KOPT-K1 (cell line): ENCODE measurements around the gene DDX55.

Source experiments
- H3K27ac ChIP-seq: fragments of 200-600 bp; sonication (generic); 2 replicates; pipeline ENCODE4 v1.5.1; 2016; ENCODE audit warnings: antibody characterized with exemption, mild to moderate bottlenecking, low read depth, low read length; ENCODE audit not compliant: poor library complexity, severe bottlenecking
- H3K36me3 ChIP-seq: fragments of 200-600 bp; sonication (generic); 2 replicates; pipeline ENCODE4 v1.5.1; 2017; ENCODE audit warnings: antibody characterized with exemption, mild to moderate bottlenecking, low read length, moderate library complexity; ENCODE audit not compliant: insufficient read depth
- H3K9me3 ChIP-seq: fragments of 200-600 bp; sonication (generic); 2 replicates; pipeline ENCODE4 v1.5.1; 2017; ENCODE audit warnings: antibody characterized with exemption, low read length, mild to moderate bottlenecking; ENCODE audit not compliant: insufficient read depth, poor library complexity, severe bottlenecking

Gene DDX55

DNA sequence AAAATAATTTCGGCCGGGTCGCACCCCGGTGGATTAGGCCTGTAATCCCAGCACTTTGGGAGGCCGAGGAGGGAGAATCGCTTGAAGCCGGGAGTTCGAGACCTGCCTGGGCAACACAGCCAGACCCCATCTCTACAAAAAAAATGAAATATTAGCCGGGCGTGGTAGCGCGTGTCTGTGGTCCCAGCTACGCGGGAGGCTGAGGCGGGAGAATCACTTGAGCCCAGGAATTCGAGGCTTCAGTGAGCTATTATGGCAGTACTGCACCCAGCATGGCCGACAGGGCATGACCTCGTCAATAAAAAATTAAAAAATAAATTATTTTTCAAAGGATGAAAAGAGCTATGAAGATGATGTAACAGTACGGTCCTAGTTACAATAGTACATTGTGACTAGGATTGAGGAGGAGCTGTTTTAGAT is 32.3 kb downstream of the DDX55 start:
- Histone ChIP-seq H3K9me3 (no peaks in the 10 kb centered on the region), H3K36me3 (peaks cover 32% of the 10 kb centered on the region), H3K27ac (peak overlapping the region; percentile 80)

DNA sequence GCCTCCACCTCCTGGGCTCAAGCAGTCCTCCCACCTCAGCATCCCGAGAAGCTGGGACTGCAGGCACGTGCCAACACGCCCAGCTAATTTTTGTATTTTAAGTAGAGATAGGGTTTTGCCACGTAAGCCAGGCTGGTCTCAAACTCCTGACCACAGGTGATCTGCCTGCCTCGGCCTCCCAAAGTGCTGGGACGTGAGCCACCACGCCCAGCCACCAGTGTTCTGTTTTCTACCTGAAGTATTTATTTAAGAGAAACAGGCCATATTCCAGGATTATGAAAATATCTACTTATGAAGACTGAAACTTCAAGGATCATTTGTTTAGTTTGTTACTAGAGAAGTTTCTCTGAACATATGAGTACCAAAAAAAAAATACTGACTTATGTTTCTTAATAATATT is 42.0 kb downstream of the DDX55 start:
- Histone ChIP-seq H3K27ac (no peak overlapping the region), H3K36me3 (peaks cover 89% of the 10 kb centered on the region), H3K9me3 (no peaks in the 10 kb centered on the region)

DNA sequence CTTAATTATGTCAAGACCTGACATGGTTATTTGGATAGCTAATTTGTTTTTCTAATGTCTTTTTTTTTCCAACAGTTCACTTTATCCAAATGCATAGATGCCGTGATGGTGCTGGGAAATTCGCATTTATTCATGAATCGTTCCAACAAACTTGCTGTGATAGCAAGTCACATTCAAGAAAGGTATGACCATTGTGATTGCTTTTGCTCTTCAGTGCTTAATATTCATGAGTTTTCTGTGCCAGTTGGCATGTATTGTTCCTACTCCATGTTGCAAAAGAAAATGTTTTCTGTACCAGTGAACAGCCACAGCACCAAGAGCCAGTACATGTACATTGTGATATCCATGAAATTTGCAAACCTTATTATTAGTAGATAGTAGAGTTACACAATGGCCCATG is 43.5 kb downstream of the DDX55 start:
- H3K27ac ChIP-seq, result no peak overlapping the region
- peaks cover 96% of the 10 kb centered on the region for H3K36me3 ChIP-seq
- H3K9me3 ChIP-seq, result no peaks in the 10 kb centered on the region

DNA sequence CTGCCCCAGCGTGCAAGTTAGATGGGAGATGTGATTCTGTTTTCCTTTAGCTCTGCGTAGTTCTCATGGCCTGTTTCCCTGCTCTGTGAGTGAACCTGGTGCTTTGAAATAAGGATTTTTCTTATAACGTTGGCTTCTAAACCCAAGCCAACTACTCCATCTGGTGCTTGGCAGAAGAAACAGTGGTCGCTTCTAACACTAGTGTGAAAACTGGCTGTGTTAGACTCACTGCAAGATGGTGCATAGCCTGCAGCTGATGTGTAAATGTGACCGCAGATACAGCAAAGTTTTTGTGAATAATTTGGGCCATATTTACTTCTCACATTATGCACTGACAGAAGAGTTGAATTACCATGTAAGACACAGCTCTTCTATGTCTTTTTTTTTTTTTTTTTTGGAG is 44.0 kb downstream of the DDX55 start:
- H3K9me3 ChIP-seq, result no peaks in the 10 kb centered on the region
- peaks cover 96% of the 10 kb centered on the region for H3K36me3 ChIP-seq
- no peak overlapping the region for H3K27ac ChIP-seq

DNA sequence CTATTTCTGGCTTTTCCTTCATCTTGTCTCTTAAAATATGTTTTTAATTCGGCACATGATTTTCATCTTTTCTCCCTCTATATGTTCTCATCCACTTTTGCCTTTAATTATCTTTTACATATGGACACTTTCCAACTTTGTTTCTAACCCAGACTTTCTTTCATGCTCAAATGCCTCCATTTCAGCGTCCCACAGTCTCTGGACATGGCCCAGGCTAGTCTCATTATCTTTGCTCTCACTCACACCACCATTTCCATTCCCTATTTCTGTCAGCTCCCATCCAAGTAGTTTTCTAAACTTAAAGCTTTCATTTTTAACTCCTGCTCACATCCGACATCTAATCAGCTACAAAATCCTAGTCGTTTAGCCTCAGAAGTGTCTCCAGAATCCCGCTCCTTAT is 46.5 kb downstream of the DDX55 start:
- no peaks in the 10 kb centered on the region for H3K9me3 ChIP-seq
- H3K36me3 ChIP-seq, result peaks cover 96% of the 10 kb centered on the region
- H3K27ac ChIP-seq, result no peak overlapping the region

DNA sequence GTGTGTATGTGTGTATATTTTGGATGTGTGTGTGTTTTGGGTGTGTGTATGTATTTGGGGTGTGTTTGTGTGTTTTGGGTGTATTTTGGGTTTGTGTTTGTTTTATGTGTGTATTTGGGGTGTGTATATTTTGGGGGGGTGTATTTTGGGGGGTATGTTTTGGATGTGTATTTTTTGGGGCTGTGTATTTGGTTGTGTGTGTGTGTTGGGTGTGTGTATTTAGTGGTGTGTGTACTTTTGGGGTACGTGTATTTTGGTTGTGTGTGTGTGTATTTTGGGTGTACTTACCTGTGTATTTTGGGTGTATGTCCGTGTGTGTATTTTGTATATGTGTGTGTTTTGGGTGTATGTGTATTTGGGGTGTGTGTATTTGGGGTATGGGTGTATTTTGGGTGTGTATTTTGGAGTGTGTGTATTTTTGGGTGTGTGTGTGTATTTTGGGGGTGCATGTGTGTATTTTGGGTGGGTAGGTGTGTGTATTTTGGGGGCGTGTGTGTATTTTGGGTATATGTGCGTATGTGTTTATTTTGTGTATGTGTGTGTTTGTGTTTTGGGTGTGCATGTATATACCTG is 52.3 kb downstream of the DDX55 start:
- H3K36me3 ChIP-seq, result peaks cover 98% of the 10 kb centered on the region
- no peaks in the 10 kb centered on the region for H3K9me3 ChIP-seq
- no peak overlapping the region for H3K27ac ChIP-seq

DNA sequence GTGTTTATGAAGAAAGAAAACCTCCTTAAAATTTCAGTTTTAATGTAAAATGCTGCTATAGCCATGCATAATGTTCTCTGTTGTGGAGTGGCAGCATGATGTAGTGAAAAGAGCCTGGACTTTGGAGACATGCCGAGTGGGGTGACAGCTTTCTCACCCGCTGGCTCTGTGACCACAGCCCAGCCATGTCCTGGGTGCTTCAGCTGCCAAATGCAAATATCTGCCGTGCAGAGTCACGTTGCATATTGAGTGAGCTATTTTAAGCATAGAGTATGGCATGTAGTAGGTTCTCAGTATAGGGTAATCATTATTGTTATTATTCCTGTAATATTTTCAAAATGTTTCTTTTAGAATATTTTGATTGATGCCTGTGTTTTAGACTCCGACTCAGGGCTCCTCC is 53.5 kb downstream of the DDX55 start:
- Histone ChIP-seq H3K36me3 (peaks cover 98% of the 10 kb centered on the region), H3K27ac (no peak overlapping the region), H3K9me3 (no peaks in the 10 kb centered on the region)

DNA sequence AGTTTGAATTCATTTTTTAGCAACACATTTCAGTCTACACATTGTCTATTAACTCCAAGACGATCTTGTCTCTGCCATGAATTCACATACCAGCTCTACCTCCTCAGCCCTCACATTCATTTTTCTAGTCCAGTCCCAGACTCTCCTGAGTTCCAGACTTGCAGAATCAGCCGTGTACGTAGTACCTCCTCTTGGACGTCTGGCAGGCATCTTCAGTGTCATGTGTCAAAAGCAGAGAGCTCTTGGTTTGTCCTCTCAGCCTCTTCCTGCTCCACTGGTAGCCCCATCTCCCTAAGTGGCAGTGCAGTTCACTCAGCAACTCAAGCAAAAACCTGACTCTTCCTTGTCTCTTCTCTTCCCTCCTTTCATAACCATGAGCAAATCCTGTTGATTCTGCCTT is 54.5 kb downstream of the DDX55 start:
- Histone ChIP-seq H3K27ac (no peak overlapping the region), H3K9me3 (no peaks in the 10 kb centered on the region), H3K36me3 (peaks cover 98% of the 10 kb centered on the region)

DNA sequence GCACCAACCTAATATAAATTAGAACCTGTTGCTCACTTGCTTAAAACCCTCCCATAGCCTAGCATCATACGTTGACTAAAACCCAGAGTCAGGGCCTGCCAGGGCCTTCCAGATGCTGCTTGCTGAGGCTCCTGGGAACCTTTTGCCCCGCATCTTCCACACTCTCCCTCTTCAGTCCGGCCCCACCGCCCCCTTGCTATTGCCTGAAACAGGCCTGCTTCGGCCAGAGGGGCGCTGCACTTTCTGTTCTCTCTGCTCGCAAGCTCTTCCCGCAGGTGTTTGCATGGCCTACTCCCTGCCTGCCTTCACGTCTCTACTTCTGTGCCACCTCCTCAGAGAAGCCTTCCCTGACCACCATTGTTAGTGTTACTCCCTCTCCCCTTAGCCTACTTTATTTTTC is 55.3 kb downstream of the DDX55 start:
- Histone ChIP-seq H3K27ac (no peak overlapping the region), H3K9me3 (no peaks in the 10 kb centered on the region), H3K36me3 (peaks cover 93% of the 10 kb centered on the region)

DNA sequence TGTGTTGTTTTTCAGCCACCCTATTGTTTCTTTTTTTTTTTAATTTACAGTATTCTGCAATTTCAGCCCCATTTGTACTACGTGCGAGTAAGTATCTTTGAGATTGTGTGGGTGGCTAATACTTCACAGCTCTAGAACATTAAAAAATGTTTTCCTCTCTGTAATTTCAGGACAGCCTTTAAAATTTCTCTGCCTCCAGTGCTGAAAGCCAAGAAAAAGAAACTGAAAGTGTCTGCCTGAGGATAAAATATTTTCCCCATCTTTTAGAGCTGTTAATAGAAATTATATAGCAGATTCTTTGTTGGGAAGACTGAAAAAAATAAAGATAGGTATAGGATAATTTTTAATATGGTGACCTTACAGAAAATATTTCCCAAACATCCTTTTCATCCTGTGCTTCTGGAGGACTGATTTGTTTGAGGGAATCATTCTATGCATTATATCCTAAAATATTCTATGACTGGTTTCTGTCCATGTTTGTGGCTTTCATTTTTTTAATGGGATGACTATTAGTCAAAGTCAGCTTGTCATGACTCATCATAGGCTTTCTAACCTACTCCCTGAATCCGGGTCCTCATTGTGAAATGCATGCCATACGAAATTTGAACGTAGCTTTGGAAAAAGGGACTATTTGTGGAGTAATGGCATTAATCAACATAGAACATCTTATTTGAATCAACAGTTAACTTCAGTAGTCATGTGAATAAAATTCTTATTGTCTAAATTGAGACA is 58.3 kb downstream of the DDX55 start:
- Histone ChIP-seq H3K27ac (no peak overlapping the region), H3K36me3 (peaks cover 84% of the 10 kb centered on the region), H3K9me3 (no peaks in the 10 kb centered on the region)

DNA sequence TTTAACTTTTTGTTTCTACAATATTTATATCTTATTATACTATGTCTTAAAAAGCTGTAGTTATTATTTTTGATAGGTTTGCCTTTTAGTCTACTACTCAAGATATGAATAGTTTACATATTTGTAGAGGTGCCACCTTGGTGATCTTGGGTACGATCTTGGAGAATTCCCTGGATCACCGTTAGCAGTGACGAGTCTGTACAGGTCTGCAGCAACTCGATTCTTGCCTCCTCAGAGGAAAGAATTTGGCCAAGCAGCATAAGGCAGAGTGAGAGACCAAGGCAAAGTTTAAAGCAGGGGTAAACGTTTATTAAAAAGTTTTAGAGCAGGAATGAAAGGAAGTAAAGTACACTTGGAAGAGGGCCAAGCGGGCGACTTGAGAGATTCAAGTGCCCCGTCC is 65.9 kb downstream of the DDX55 start:
- H3K36me3 ChIP-seq, result peaks cover 16% of the 10 kb centered on the region; the same call in 1 of the 2 replicates
- H3K9me3 ChIP-seq, result no peaks in the 10 kb centered on the region
- no peak overlapping the region for H3K27ac ChIP-seq
